Measurements from ENCODE around the gene C1QB. TPM values are rescaled to one million over a fixed set of nuclear protein-coding genes. Genes with fewer than 3 reads are reported as not detected.

C1QB gene
- total RNA-seq, 1 donor, result 0.72 TPM

- peak; percentile 27 for TF ChIP-seq CTCF (IDR thresholded peaks at IDR 0.05; ENCODE audit: extremely low read depth, low read depth, low read length)
- Histone ChIP-seq H3K4me1 (ENCODE audit: insufficient read depth, low read length) (peaks cover 11% of the 10 kb centered on the region), H3K27ac (ENCODE audit: low read depth, low read length) (no peak overlapping the region), H3K27me3 (ENCODE audit: insufficient read depth, low read length) (peaks cover 9% of the 10 kb centered on the region), H3K79me2 (ENCODE audit: insufficient read depth, low read length) (no peaks in the 10 kb centered on the region), H3K4me3 (ENCODE audit: insufficient read depth, low read length) (no peak overlapping the region), H4K20me1 (ENCODE audit: insufficient read depth, low read length) (peaks cover 7% of the 10 kb centered on the region), H3K36me3 (ENCODE audit: insufficient read depth, low read length) (no peaks in the 10 kb centered on the region), H3K9me3 (ENCODE audit: low read depth, low read length) (no peaks in the 10 kb centered on the region), H3K4me2 (ENCODE audit: insufficient read depth, low read length) (no peak overlapping the region), H2AFZ (ENCODE audit: low read length) (no peak overlapping the region)
- DNase-seq (ENCODE audit: insufficient read length, low spot score, missing footprints), result no peak
These were observed 56.2 kb downstream of the C1QB start for GRCh38 chr1:22709227-22709626.

DNA sequence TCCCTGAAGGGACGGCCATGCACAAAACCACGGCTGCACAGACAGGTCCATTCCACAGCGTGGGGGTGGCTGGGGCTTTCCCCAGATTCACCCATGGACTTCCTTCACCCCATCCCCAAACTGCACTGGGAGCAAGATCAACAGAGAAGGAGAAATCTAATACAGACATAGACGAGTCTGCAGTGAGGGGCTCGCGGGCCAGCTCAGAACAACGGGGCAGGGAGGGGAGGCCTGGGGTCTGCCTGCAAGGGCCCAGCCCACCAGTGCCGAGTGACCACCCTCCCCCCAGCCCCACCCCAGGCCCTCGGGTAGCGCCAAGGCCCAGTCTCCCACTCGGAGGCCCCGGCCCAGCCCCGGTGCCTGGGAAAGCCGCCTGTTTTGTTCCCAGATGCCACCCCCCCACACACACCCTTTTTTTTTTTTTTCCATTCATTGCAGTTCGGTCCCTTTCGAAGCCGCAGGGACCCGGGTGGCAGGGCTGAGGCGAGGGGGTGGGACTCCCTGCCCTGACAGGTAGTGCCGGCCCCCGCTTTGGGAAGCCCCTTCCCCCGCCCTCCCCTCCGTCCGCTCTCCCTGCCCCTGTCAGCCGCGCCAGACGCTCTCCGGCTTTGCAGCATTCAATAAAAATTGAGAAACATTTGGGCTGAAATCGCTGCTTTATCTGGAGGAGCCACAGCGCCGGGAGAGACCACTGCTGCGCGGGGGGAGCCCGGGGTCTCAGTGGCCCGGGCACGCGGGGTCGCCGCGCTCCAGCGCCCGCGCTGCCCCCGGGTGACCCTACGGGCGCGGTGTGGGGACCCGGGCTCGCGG lies 57.1 kb downstream of the C1QB start:
- H3K79me2 ChIP-seq (ENCODE audit: insufficient read depth, low read length), result no peaks in the 10 kb centered on the region

GRCh38 chr1:22710701-22711049 lies 57.6 kb downstream of the C1QB start, which contains the start of gene EPHB2:
Gene EPHB2 (plus strand): TSS chr1:22710839. CDS start chr1:22710983, 144 bp downstream.
- H3K9me3 ChIP-seq (ENCODE audit: low read depth, low read length), result no peaks in the 10 kb centered on the region
- H3K36me3 ChIP-seq (ENCODE audit: insufficient read depth, low read length), result no peaks in the 10 kb centered on the region
- H3K4me2 ChIP-seq (ENCODE audit: insufficient read depth, low read length), result peak within 1 kb of the TSS; percentile 81
- H3K4me1 ChIP-seq (ENCODE audit: insufficient read depth, low read length), result peaks cover 11% of the 10 kb centered on the region
- H3K27ac ChIP-seq (ENCODE audit: low read depth, low read length), result no peak within 1 kb of the TSS
- H3K79me2 ChIP-seq (ENCODE audit: insufficient read depth, low read length), result no peaks in the 10 kb centered on the region
- DNase-seq (ENCODE audit: insufficient read length, low spot score, missing footprints), result peak; percentile 98
- H4K20me1 ChIP-seq (ENCODE audit: insufficient read depth, low read length), result peaks cover 10% of the 10 kb centered on the region
- H3K4me3 ChIP-seq (ENCODE audit: insufficient read depth, low read length), result peak within 1 kb of the TSS; percentile 71
- peaks cover 9% of the 10 kb centered on the region for H3K27me3 ChIP-seq (ENCODE audit: insufficient read depth, low read length)
- TF ChIP-seq CTCF (IDR thresholded peaks at IDR 0.05; ENCODE audit: extremely low read depth, low read depth, low read length), result no peak
- H2AFZ ChIP-seq (ENCODE audit: low read length), result peak within 1 kb of the TSS; percentile 81

More for the DNA sequence above, 57.1 kb downstream of the C1QB start:
- no peak for TF ChIP-seq CTCF (IDR thresholded peaks at IDR 0.05; ENCODE audit: extremely low read depth, low read depth, low read length)
- Histone ChIP-seq H3K27me3 (ENCODE audit: insufficient read depth, low read length) (peaks cover 9% of the 10 kb centered on the region), H3K4me1 (ENCODE audit: insufficient read depth, low read length) (peaks cover 11% of the 10 kb centered on the region), H3K4me3 (ENCODE audit: insufficient read depth, low read length) (peak overlapping the region; percentile 61), H3K9me3 (ENCODE audit: low read depth, low read length) (no peaks in the 10 kb centered on the region), H2AFZ (ENCODE audit: low read length) (no peak overlapping the region), H3K36me3 (ENCODE audit: insufficient read depth, low read length) (no peaks in the 10 kb centered on the region), H3K4me2 (ENCODE audit: insufficient read depth, low read length) (peak overlapping the region; percentile 51), H4K20me1 (ENCODE audit: insufficient read depth, low read length) (peaks cover 10% of the 10 kb centered on the region), H3K27ac (ENCODE audit: low read depth, low read length) (no peak overlapping the region)
- peak; percentile 99 for DNase-seq (ENCODE audit: insufficient read length, low spot score, missing footprints)

DNA sequence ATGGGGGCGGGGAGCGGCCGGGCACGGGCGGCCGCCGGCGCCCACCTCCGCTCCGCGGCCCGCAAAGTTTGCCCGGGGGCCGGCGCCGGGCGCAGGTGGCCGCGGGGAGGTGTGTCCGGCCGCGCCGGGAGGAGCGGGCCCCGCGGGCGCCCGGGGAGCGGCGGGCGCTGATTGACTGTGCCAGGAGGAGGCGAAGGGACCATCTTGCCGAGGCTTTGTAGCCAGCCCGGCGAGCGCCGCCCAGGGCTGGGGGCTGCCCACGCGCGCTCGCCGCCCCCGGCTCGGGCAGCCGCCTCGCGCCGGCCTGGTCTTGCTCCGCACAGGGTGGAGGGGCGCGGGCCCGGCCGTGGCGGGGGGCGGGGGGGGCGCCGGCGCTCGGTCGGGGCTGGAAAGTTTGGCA lies 58.0 kb downstream of the C1QB start:
- Histone ChIP-seq H3K27ac (ENCODE audit: low read depth, low read length) (no peak overlapping the region), H3K79me2 (ENCODE audit: insufficient read depth, low read length) (no peaks in the 10 kb centered on the region), H4K20me1 (ENCODE audit: insufficient read depth, low read length) (peaks cover 10% of the 10 kb centered on the region), H3K9me3 (ENCODE audit: low read depth, low read length) (no peaks in the 10 kb centered on the region), H3K4me2 (ENCODE audit: insufficient read depth, low read length) (peak overlapping the region; percentile 81), H3K4me1 (ENCODE audit: insufficient read depth, low read length) (peaks cover 11% of the 10 kb centered on the region), H3K27me3 (ENCODE audit: insufficient read depth, low read length) (peaks cover 9% of the 10 kb centered on the region), H2AFZ (ENCODE audit: low read length) (no peak overlapping the region), H3K36me3 (ENCODE audit: insufficient read depth, low read length) (no peaks in the 10 kb centered on the region), H3K4me3 (ENCODE audit: insufficient read depth, low read length) (peak overlapping the region; percentile 71)
- DNase-seq (ENCODE audit: insufficient read length, low spot score, missing footprints), result no peak
- TF ChIP-seq CTCF (IDR thresholded peaks at IDR 0.05; ENCODE audit: extremely low read depth, low read depth, low read length), result no peak

Data from osteoblast (primary cell).